ENCODE results near the gene METTL16.

The METTL16 gene

GRCh38 chr17:2416010-2416734 is 95.5 kb downstream of the METTL16 start:
- Histone ChIP-seq H3K27me3 (ENCODE audit: insufficient read depth, low read length) (no peaks in the 10 kb centered on the region), H3F3A (ENCODE audit: insufficient read depth, low read length) (no peaks in the 10 kb centered on the region), H3K27ac (ENCODE audit: low read depth, low read length, poor library complexity, severe bottlenecking) (peak overlapping the region; percentile 53), H3K36me3 (ENCODE audit: insufficient read depth, low read length) (peaks cover 49% of the 10 kb centered on the region), H3K4me2 (ENCODE audit: low read length) (no peak overlapping the region), H3K9ac (ENCODE audit: low read length) (no peak overlapping the region), H4K20me1 (ENCODE audit: insufficient read depth, low read length) (no peaks in the 10 kb centered on the region), H3K4me1 (ENCODE audit: insufficient read depth, low read length, severe bottlenecking) (peaks cover 10% of the 10 kb centered on the region), H3K4me3 (ENCODE audit: low read depth, low read length, poor library complexity, severe bottlenecking) (no peak overlapping the region), H3K9me3 (ENCODE audit: low read length) (no peaks in the 10 kb centered on the region), H3K79me2 (ENCODE audit: insufficient read depth, low read length) (no peaks in the 10 kb centered on the region), H2AFZ (ENCODE audit: low read length) (no peak overlapping the region), H3K9me2 (ENCODE audit: low read depth, low read length) (no peaks in the 10 kb centered on the region)
- TF ChIP-seq, protein P1, sequence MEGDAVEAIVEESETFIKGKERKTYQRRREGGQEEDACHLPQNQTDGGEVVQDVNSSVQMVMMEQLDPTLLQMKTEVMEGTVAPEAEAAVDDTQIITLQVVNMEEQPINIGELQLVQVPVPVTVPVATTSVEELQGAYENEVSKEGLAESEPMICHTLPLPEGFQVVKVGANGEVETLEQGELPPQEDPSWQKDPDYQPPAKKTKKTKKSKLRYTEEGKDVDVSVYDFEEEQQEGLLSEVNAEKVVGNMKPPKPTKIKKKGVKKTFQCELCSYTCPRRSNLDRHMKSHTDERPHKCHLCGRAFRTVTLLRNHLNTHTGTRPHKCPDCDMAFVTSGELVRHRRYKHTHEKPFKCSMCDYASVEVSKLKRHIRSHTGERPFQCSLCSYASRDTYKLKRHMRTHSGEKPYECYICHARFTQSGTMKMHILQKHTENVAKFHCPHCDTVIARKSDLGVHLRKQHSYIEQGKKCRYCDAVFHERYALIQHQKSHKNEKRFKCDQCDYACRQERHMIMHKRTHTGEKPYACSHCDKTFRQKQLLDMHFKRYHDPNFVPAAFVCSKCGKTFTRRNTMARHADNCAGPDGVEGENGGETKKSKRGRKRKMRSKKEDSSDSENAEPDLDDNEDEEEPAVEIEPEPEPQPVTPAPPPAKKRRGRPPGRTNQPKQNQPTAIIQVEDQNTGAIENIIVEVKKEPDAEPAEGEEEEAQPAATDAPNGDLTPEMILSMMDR (IDR thresholded peaks at IDR 0.05; ENCODE audit: low read length) = peak; percentile 96
- TF ChIP-seq EZH2 (IDR thresholded peaks at IDR 0.05; ENCODE audit: borderline replicate concordance, low read length) = no peak

- H3K27ac ChIP-seq (ENCODE audit: low read depth, low read length, poor library complexity, severe bottlenecking) = no peak overlapping the region
- TF ChIP-seq, protein P1 (IDR thresholded peaks at IDR 0.05; ENCODE audit: low read length) = no peak
- no peaks in the 10 kb centered on the region for H3F3A ChIP-seq (ENCODE audit: insufficient read depth, low read length)
- H3K9me2 ChIP-seq (ENCODE audit: low read depth, low read length) = no peaks in the 10 kb centered on the region
- H3K4me3 ChIP-seq (ENCODE audit: low read depth, low read length, poor library complexity, severe bottlenecking) = no peak overlapping the region
- H3K9me3 ChIP-seq (ENCODE audit: low read length) = no peaks in the 10 kb centered on the region
- H2AFZ ChIP-seq (ENCODE audit: low read length) = no peak overlapping the region
- H3K79me2 ChIP-seq (ENCODE audit: insufficient read depth, low read length) = no peaks in the 10 kb centered on the region
- peaks cover 10% of the 10 kb centered on the region for H3K4me1 ChIP-seq (ENCODE audit: insufficient read depth, low read length, severe bottlenecking)
- H3K27me3 ChIP-seq (ENCODE audit: insufficient read depth, low read length) = no peaks in the 10 kb centered on the region
- no peak overlapping the region for H3K9ac ChIP-seq (ENCODE audit: low read length)
- H3K36me3 ChIP-seq (ENCODE audit: insufficient read depth, low read length) = peaks cover 39% of the 10 kb centered on the region
- no peaks in the 10 kb centered on the region for H4K20me1 ChIP-seq (ENCODE audit: insufficient read depth, low read length)
- no peak overlapping the region for H3K4me2 ChIP-seq (ENCODE audit: low read length)
Observed at GRCh38 chr17:2415081-2415480, 96.6 kb downstream of the METTL16 start.

DNA sequence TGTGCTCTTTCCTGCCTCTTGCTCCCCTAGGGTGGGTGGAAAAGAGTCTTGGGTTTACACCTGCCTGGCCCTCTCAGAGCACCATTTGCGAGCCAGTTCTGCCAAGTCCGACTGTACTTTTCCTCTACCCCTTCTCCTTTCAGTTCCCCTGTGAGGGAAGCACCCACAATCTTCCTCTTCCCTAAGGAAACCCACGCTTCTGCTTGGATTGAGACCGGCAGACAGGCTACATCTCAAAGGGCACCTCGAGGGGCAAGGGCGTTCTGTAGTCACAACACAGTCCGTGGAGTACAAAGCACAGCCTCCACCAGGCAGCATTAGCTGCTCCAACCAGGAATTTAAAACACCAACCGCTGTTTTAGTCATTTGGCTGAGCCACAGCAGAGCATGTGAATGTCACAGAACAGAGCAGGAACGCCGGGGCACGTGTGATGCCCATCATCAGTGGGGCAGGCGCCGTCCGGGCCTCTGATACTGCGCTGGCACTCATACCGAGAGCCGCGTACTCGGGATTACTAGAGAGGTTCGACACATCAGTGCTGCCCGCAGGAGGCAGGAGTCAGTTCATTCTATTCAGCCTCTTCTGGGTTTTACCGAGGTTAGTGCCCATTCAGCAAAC is 97.1 kb downstream of the METTL16 start:
- Histone ChIP-seq H3K4me2 (ENCODE audit: low read length) (no peak overlapping the region), H3K79me2 (ENCODE audit: insufficient read depth, low read length) (no peaks in the 10 kb centered on the region), H3K9ac (ENCODE audit: low read length) (no peak overlapping the region), H3K27ac (ENCODE audit: low read depth, low read length, poor library complexity, severe bottlenecking) (no peak overlapping the region), H3K9me3 (ENCODE audit: low read length) (no peaks in the 10 kb centered on the region), H3K9me2 (ENCODE audit: low read depth, low read length) (no peaks in the 10 kb centered on the region), H2AFZ (ENCODE audit: low read length) (no peak overlapping the region), H4K20me1 (ENCODE audit: insufficient read depth, low read length) (no peaks in the 10 kb centered on the region), H3K27me3 (ENCODE audit: insufficient read depth, low read length) (no peaks in the 10 kb centered on the region), H3F3A (ENCODE audit: insufficient read depth, low read length) (no peaks in the 10 kb centered on the region), H3K4me3 (ENCODE audit: low read depth, low read length, poor library complexity, severe bottlenecking) (no peak overlapping the region), H3K36me3 (ENCODE audit: insufficient read depth, low read length) (peaks cover 34% of the 10 kb centered on the region), H3K4me1 (ENCODE audit: insufficient read depth, low read length, severe bottlenecking) (peaks cover 10% of the 10 kb centered on the region)
- no peak for TF ChIP-seq EZH2 (IDR thresholded peaks at IDR 0.05; ENCODE audit: borderline replicate concordance, low read length)
- TF ChIP-seq, protein P1 (IDR thresholded peaks at IDR 0.05; ENCODE audit: low read length) = no peak

All from OCI-LY1 (cell line).